DOHH2 (cell line): Measurements from ENCODE around the gene MED27.

Experiments used
- CTCF ChIP-seq: fragments of 200-600 bp; sonication (generic); IDR thresholded peaks from one replicate; pipeline ENCODE4 v1.5.1; 2014; ENCODE audit warnings: antibody characterized with exemption, mild to moderate bottlenecking, low read depth, low read length; ENCODE audit not compliant: poor library complexity, severe bottlenecking
- EZH2phosphoT487 ChIP-seq: fragments of 200-600 bp; sonication (generic); IDR thresholded peaks from 2 replicates; pipeline ENCODE4 v1.6.1; 2017; ENCODE audit warnings: borderline replicate concordance, mild to moderate bottlenecking, antibody characterized with exemption, low read length, moderate library complexity, mixed read lengths

- TF ChIP-seq EZH2phosphoT487 (no peak), CTCF (no peak)
These were observed 212.0 kb downstream of the MED27 start for GRCh38 chr9:131867611-131868192.
